T-helper 1 cell (primary cell): ENCODE data around the gene NREP.

ENCODE experiments used
- DNase-seq, 5 donors: peaks; one replicate each; pipeline ENCODE4 v3.0.0-alpha.2; 2012 to 2020

NREP gene

GRCh38 chr5:111695991-111696390, 61.0 kb downstream of the NREP start:
- DNase-seq, result no peak

DNA sequence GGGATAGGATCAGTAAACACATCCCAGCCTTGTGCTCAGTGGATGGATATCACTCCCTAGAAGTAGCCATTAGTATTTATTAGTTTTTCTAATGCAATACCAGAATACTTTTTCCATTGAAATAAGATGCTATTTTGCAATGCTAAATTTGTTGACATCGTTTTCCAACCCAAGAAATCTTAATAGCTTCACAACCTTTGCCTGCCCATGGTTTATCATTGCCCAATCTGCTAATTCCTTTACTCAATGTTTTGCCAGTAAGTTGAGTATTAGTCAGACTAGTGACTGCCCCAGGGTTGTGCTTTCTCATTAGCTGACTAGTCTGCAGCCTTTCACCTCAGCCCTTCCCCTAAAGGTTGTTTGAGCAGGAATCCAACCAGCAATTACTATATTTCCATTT, 62.9 kb downstream of the NREP start:
- DNase-seq, result no peak

GRCh38 chr5:111691914-111692313, 65.1 kb downstream of the NREP start:
- DNase-seq, result no peak

GRCh38 chr5:111691508-111691907, 65.5 kb downstream of the NREP start:
- no peak for DNase-seq

- no peak for DNase-seq
Measured at GRCh38 chr5:111689357-111689935, 67.5 kb downstream of the NREP start.

GRCh38 chr5:111685969-111686368, 71.0 kb downstream of the NREP start:
- no peak for DNase-seq

DNA sequence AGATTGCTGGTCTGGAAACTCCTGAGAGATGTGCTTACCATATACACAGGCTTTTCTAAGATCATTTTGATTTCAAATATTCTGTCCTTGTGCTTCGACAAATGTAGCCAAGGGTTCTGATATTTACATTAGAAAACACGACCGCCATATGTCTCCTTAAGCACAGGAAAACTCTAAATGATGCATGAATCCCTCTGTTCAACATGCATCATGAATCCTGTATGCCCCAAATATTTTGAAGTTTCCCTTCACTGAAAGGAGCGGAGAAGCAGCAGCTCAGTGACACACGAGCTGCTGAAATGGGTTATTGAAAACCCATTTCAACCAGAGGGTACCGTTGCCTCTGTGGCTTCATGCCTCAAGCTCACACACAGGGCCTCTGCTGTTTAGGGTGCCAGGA, 74.4 kb downstream of the NREP start:
- DNase-seq, result no peak

- DNase-seq, result no peak
Measured at GRCh38 chr5:111682121-111682520, 74.9 kb downstream of the NREP start.

DNA sequence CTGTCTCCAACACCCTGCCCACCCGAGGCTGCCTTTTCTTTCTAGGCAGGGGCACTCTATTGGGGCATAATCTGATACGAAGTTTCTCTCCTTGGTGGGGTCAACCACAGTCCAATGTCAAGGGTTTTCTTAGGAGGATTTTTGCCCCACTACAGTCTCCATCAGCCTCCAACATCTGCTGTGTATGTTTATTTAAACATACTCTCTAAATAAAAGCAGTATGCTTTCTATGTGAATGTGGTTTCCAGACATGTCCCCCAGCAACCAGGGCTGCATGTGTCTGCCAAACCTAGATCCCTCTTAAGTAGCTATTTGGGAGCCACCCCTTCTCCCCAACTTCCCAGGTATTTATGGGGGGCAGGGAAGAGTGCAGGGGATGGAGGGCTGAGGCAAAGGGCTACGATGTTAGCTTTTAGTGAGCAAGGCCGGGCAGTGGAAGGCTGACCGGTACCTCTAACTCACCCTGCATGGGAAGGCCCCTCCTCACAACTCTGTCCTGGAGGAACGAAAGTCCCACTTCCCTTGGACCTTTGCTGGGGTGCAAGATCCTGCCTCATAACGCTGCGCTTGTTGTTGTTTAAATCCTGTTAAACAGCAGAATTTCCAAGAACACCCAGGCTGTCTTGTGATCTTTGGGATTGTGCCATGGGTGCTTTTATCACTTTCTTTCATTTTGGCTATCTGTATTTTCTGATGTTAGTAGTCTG, 75.4 kb downstream of the NREP start:
- DNase-seq, result no peak

GRCh38 chr5:111680737-111681413, 76.1 kb downstream of the NREP start:
- DNase-seq, result no peak

GRCh38 chr5:111679611-111680010, 77.4 kb downstream of the NREP start:
- DNase-seq, result no peak
